KMS-11 (cell line): Measurements from ENCODE around the gene CHERP.
A peak's percentile ranks its signal among the peaks of the same experiment; 100 is the strongest.

Experiments
- H2AFZ ChIP-seq: fragments of 200-600 bp; sonication (generic); 2 replicates; pipeline ENCODE4 v1.6.1; 2016; ENCODE audit warnings: antibody characterized with exemption, mixed run types, low read depth
- H3K27ac ChIP-seq: fragments of 200-600 bp; sonication (generic); 2 replicates; pipeline ENCODE4 v1.6.1; 2016; ENCODE audit warnings: mild to moderate bottlenecking, mixed run types
- H3K27me3 ChIP-seq: fragments of 200-600 bp; sonication (generic); 2 replicates; pipeline ENCODE4 v1.6.1; 2017; ENCODE audit warnings: mild to moderate bottlenecking, low read depth, mixed run types, moderate library complexity; ENCODE audit not compliant: insufficient read depth
- H3K36me3 ChIP-seq: fragments of 200-600 bp; sonication (generic); 2 replicates; pipeline ENCODE4 v1.6.1; 2017; ENCODE audit warnings: mild to moderate bottlenecking, mixed run types; ENCODE audit not compliant: insufficient read depth
- H3K4me1 ChIP-seq: fragments of 200-600 bp; sonication (generic); 2 replicates; pipeline ENCODE4 v1.6.1; 2016; ENCODE audit warnings: mild to moderate bottlenecking, low read depth, mixed run types; ENCODE audit not compliant: poor library complexity, severe bottlenecking
- H3K4me2 ChIP-seq: fragments of 200-600 bp; sonication (generic); 2 replicates; pipeline ENCODE4 v1.7.0; 2016; ENCODE audit warnings: mild to moderate bottlenecking, mixed run types
- H3K4me3 ChIP-seq: fragments of 200-600 bp; sonication (generic); IDR thresholded peaks from 2 replicates; pipeline ENCODE4 v1.6.1; 2017; ENCODE audit warnings: low read depth, low read length, mixed read lengths; ENCODE audit not compliant: insufficient read depth
- H3K79me2 ChIP-seq: fragments of 200-600 bp; sonication (generic); 2 replicates; pipeline ENCODE4 v1.6.1; 2016; ENCODE audit warnings: low read depth, mixed run types; ENCODE audit not compliant: insufficient read depth
- H3K9ac ChIP-seq: fragments of 200-600 bp; sonication (generic); 2 replicates; pipeline ENCODE4 v1.6.1; 2016; ENCODE audit warnings: mild to moderate bottlenecking, mixed run types
- H4K20me1 ChIP-seq: fragments of 200-600 bp; sonication (generic); 2 replicates; pipeline ENCODE4 v1.6.1; 2016; ENCODE audit warnings: mild to moderate bottlenecking, mixed run types; ENCODE audit not compliant: insufficient read depth
- TF ChIP-seq, protein P1 (sequence below): fragments of 200-600 bp; sonication (generic); conservative IDR thresholded peaks from 2 replicates; pipeline ENCODE4 v1.6.1; 2017; ENCODE audit warnings: low read depth, mild to moderate bottlenecking, antibody characterized with exemption, low read length, moderate library complexity, mixed read lengths

CHERP gene

DNA sequence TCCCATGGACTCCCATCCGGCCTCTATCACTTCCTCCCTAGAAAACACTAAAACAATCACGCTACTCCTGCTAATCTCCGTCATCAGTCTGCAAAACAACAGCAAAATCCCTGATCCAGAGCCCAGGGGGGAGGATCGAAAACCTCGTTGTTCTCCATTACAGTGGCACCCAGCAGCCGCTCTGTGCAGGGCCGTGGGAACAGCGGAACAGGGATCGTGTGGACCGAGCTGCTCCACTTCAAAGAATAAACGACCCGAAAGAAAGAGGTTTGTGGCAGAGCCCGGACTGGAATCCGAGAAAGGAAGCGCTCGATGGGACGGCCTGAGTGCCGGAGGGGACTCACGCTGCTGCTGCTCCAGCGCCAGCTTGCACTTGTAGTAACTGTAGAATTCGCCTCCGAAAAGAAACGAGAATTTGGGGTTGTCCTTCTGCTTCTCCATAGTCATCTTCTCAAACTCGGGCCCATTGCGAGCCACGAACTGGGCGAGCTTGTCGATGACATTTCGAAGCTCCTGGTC lies 652 bp downstream of the CHERP start:
- H3K79me2 ChIP-seq = peaks cover 89% of the 10 kb centered on the region
- TF ChIP-seq, protein P1, sequence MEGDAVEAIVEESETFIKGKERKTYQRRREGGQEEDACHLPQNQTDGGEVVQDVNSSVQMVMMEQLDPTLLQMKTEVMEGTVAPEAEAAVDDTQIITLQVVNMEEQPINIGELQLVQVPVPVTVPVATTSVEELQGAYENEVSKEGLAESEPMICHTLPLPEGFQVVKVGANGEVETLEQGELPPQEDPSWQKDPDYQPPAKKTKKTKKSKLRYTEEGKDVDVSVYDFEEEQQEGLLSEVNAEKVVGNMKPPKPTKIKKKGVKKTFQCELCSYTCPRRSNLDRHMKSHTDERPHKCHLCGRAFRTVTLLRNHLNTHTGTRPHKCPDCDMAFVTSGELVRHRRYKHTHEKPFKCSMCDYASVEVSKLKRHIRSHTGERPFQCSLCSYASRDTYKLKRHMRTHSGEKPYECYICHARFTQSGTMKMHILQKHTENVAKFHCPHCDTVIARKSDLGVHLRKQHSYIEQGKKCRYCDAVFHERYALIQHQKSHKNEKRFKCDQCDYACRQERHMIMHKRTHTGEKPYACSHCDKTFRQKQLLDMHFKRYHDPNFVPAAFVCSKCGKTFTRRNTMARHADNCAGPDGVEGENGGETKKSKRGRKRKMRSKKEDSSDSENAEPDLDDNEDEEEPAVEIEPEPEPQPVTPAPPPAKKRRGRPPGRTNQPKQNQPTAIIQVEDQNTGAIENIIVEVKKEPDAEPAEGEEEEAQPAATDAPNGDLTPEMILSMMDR = no peak
- H3K4me3 ChIP-seq = no peak overlapping the region
- peak overlapping the region; percentile 99 for H3K4me2 ChIP-seq
- H3K9ac ChIP-seq = peak overlapping the region; percentile 70
- peak overlapping the region; percentile 64; the same call in 1 of the 2 replicates for H3K27ac ChIP-seq
- H2AFZ ChIP-seq = peak overlapping the region; percentile 47
- H3K36me3 ChIP-seq = peaks cover 6% of the 10 kb centered on the region; the same call in 1 of the 2 replicates
- no peaks in the 10 kb centered on the region for H3K27me3 ChIP-seq
- peaks cover 21% of the 10 kb centered on the region for H3K4me1 ChIP-seq
- 0 out of 2 replicates have a peak, but pooled peaks cover under 1% of the 10 kb centered on the region for H4K20me1 ChIP-seq

GRCh38 chr19:16540948-16541347 lies 1.3 kb downstream of the CHERP start:
- H3K27me3 ChIP-seq = no peaks in the 10 kb centered on the region
- no peak overlapping the region for H3K4me3 ChIP-seq
- peaks cover 6% of the 10 kb centered on the region; the same call in 1 of the 2 replicates for H3K36me3 ChIP-seq
- H2AFZ ChIP-seq = no peak overlapping the region
- TF ChIP-seq, protein P1 = no peak
- H4K20me1 ChIP-seq = 0 out of 2 replicates have a peak, but pooled peaks cover 7% of the 10 kb centered on the region
- H3K4me1 ChIP-seq = peaks cover 21% of the 10 kb centered on the region
- peak overlapping the region; percentile 70; the same call in 1 of the 2 replicates for H3K9ac ChIP-seq
- H3K4me2 ChIP-seq = peak overlapping the region; percentile 99
- H3K79me2 ChIP-seq = peaks cover 94% of the 10 kb centered on the region
- H3K27ac ChIP-seq = peak overlapping the region; percentile 64; the same call in 1 of the 2 replicates

DNA sequence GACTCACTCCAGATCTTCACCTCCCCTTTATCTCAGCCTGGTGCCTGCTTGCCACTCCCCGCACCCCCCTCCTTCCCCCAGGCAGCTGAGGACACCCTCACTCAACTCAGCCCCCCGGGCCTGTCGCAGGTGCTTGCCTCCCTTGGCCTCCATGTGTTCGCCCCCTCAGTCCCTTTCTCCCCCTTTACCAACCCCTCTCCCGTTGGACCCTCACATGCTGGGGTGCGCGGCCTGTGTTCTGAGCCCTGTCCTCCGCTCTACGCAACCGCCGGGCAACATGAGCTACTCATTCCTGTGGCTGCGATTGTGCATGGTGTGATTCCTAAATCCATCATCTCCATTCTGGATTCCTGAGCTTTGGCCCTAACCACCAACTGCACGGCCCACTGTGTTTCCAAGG lies 5.1 kb downstream of the CHERP start:
- H3K79me2 ChIP-seq = peaks cover 63% of the 10 kb centered on the region
- no peak overlapping the region for H2AFZ ChIP-seq
- peaks cover 11% of the 10 kb centered on the region; the same call in 1 of the 2 replicates for H3K36me3 ChIP-seq
- peaks cover 8% of the 10 kb centered on the region for H3K4me1 ChIP-seq
- no peak overlapping the region for H3K27ac ChIP-seq
- no peak overlapping the region for H3K4me3 ChIP-seq
- H4K20me1 ChIP-seq = 0 out of 2 replicates have a peak, but pooled peaks cover 7% of the 10 kb centered on the region
- TF ChIP-seq, protein P1 = no peak
- H3K27me3 ChIP-seq = no peaks in the 10 kb centered on the region
- H3K9ac ChIP-seq = no peak overlapping the region
- no peak overlapping the region for H3K4me2 ChIP-seq

DNA sequence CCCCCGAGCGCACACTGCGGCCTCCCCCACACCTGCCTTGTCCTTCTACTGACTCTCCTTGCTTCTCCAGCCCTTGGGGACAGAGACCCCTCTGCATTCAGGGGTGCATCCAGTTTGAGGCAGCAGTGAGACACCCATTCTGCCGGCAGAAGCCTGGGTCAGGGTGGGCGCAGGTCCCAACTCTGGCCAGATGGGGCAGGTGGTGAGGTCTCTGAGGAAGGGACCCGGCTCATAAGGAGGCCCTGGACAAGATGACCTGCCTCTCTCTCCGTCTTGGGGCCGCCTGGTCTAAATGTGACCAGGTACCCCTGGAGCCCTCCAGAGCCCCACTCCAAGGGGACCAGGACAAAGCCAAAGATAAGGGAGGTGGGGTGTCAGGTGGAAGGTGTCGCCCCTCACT lies 6.1 kb downstream of the CHERP start:
- no peak overlapping the region for H3K9ac ChIP-seq
- H2AFZ ChIP-seq = no peak overlapping the region
- peaks cover 6% of the 10 kb centered on the region for H3K4me1 ChIP-seq
- peaks cover 11% of the 10 kb centered on the region; the same call in 1 of the 2 replicates for H3K36me3 ChIP-seq
- H3K4me2 ChIP-seq = no peak overlapping the region
- H3K79me2 ChIP-seq = peaks cover 53% of the 10 kb centered on the region
- no peak overlapping the region for H3K27ac ChIP-seq
- no peak overlapping the region for H3K4me3 ChIP-seq
- 0 out of 2 replicates have a peak, but pooled peaks cover 7% of the 10 kb centered on the region for H4K20me1 ChIP-seq
- no peaks in the 10 kb centered on the region for H3K27me3 ChIP-seq
- TF ChIP-seq, protein P1 = no peak
